Measurements from ENCODE around the gene ESRRB. TPM values are rescaled to one million over a fixed set of nuclear protein-coding genes. Genes with fewer than 3 reads are reported as not detected.
A peak's percentile ranks its signal among the peaks of the same experiment; 100 is the strongest.

Gene ESRRB
- total RNA-seq, 4 donors from 2014 or later = 1.2 TPM; not detected in 3

DNA sequence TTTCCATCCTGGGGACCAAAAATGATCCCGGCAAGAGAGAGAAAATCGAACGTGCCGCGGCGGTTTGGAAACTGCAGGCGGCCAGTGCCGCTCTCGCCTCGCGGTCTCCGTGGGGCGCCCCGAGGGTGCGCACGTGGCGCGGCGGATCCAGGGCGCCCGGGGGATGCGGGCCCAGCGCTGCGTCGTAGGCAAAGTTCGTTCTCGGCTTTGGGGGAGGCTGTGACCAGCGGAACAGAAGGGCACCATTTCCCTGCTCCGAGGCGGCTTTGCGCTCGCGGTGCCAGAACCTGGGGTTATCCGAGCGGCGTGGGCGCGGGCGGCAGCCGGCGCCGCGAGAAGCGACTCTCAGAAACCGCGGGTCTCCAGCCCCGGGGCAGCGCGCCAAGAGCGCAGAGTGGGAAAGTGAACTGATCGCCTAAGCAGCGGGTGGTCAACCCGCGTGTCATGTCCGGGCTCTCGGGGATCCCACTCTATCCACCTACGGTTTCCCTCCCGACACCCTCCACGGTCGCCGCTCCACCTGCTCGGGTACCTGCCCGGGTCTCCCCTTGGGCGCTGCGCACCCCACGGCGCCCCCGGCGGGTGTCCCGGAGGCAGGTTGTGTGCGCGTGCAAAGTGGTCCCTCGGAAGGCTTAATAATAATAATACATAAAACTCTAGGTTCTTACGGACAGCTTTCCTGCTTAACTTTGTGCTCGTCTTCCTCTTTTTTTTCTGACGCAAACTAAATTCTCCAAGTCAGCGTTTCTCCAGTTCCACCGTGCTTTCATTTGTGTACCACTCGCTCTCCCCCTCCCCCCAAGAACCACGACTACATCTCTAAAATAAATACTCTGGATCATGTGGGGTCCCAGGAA is 1.2 kb downstream of the ESRRB start:
- no peak for DNase-seq
- H3K36me3 ChIP-seq = no peaks in the 10 kb centered on the region
- no peak overlapping the region for H3K27ac ChIP-seq
- peaks cover 0 to 30% of the 10 kb centered on the region in 2 donors for H3K27me3 ChIP-seq
- TF ChIP-seq POLR2A (IDR thresholded peaks at IDR 0.05) (no peak), CTCF (IDR thresholded peaks at IDR 0.05) (no peak)
- no peaks in the 10 kb centered on the region for H3K9me3 ChIP-seq
- peak overlapping the region in 1 of 4 donors; percentile 21 for H3K4me3 ChIP-seq
- peaks cover 0 to 14% (median 0%) of the 10 kb centered on the region in 4 donors for H3K4me1 ChIP-seq

GRCh38 chr14:76377735-76378074 is 1.8 kb downstream of the ESRRB start:
- H3K27ac ChIP-seq = no peak overlapping the region
- no peak for TF ChIP-seq CTCF (IDR thresholded peaks at IDR 0.05)
- no peak for TF ChIP-seq POLR2A (IDR thresholded peaks at IDR 0.05)
- DNase-seq = no peak
- peaks cover 0 to 30% of the 10 kb centered on the region in 2 donors for H3K27me3 ChIP-seq
- no peaks in the 10 kb centered on the region for H3K9me3 ChIP-seq
- H3K36me3 ChIP-seq = no peaks in the 10 kb centered on the region
- H3K4me1 ChIP-seq = peaks cover 0 to 14% (median 0%) of the 10 kb centered on the region in 4 donors
- H3K4me3 ChIP-seq = no peak overlapping the region

- no peak for TF ChIP-seq POLR2A (IDR thresholded peaks at IDR 0.05)
- TF ChIP-seq CTCF (IDR thresholded peaks at IDR 0.05) = no peak
- Histone ChIP-seq H3K9me3 (no peaks in the 10 kb centered on the region), H3K4me3 (no peak overlapping the region), H3K36me3 (no peaks in the 10 kb centered on the region), H3K27me3 (peaks cover 0 to 28% of the 10 kb centered on the region in 2 donors), H3K27ac (no peak overlapping the region), H3K4me1 (peaks cover 0 to 12% (median 0%) of the 10 kb centered on the region in 4 donors)
- DNase-seq = no peak
Measured at GRCh38 chr14:76380991-76381390, 5.1 kb downstream of the ESRRB start.

DNA sequence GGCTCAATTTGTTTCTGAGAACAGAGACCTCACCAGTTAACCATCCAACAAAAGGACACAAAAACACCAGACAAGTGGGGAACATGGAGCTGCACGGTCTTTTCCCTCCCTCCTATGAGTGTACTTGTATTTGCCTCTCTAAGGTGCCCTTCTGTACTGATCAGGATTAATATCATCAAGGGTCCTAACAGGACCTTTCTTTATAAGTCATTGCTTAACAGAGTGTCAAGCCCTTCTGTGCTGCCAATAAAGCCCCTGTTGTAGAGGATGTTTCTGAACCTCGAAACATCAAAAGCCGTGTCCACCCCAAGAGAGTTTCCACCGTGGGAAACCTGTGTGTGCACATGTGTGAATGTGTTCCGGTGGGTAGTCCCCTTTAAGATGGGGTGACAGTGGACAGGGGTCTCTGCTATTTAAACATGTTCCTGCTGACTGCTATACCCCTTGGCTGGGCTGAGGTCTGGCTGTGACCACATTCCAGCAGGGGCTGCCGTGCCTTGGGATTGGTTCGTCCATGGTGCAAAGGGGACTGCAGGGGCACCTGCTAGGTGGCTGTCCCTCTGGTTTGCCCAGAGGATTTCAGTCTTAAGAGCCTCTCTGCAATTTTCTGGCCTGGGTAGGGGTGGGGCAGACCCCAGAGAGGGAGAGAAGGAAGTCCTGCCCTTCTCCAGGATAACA is 6.0 kb downstream of the ESRRB start:
- H3K9me3 ChIP-seq = no peaks in the 10 kb centered on the region
- no peak overlapping the region for H3K27ac ChIP-seq
- H3K4me1 ChIP-seq = peaks cover 0 to 4% (median 0%) of the 10 kb centered on the region in 4 donors
- H3K27me3 ChIP-seq = peaks cover 0 to 18% of the 10 kb centered on the region in 2 donors
- TF ChIP-seq POLR2A (IDR thresholded peaks at IDR 0.05) (no peak), CTCF (IDR thresholded peaks at IDR 0.05) (no peak)
- H3K36me3 ChIP-seq = no peaks in the 10 kb centered on the region
- DNase-seq = no peak
- no peak overlapping the region for H3K4me3 ChIP-seq

GRCh38 chr14:76382495-76382832 is 6.5 kb downstream of the ESRRB start:
- H3K27ac ChIP-seq = no peak overlapping the region
- TF ChIP-seq POLR2A (IDR thresholded peaks at IDR 0.05) (no peak), CTCF (IDR thresholded peaks at IDR 0.05) (no peak)
- no peaks in the 10 kb centered on the region for H3K9me3 ChIP-seq
- H3K27me3 ChIP-seq = peaks cover 0 to 13% of the 10 kb centered on the region in 2 donors
- H3K4me3 ChIP-seq = no peak overlapping the region
- no peak for DNase-seq
- no peaks in the 10 kb centered on the region for H3K36me3 ChIP-seq
- no peaks in the 10 kb centered on the region for H3K4me1 ChIP-seq

Measured in Peyer's patch (tissue), 4 donors.